Lung (tissue), 12 donors: ENCODE results near the gene C3AR1. TPM values are rescaled to one million over a fixed set of nuclear protein-coding genes. Genes with fewer than 3 reads are reported as not detected.

Experiments
- ATAC-seq: fragments of 200-7000 bp; cut with Tn5 transposase; one replicate; pipeline ENCODE4 v1.9.1; 2020; ENCODE audit warnings: moderate number of reproducible peaks; ENCODE audit not compliant: insufficient read depth, low FRiP score
- DNase-seq, 3 donors: peaks; one replicate each; pipeline ENCODE4 v3.0.0-alpha.2; 2013 to 2017
- H3K27ac ChIP-seq, 2 donors: one replicate each; pipeline ENCODE4 v1.5.1; 2013; ENCODE audit warnings: mild to moderate bottlenecking in 2 of 2, moderate library complexity in 2 of 2, control low read depth in 1 of 2, inconsistent platforms in 1 of 2, low read depth in 1 of 2, low read length in 1 of 2
- H3K27me3 ChIP-seq, 3 donors: one replicate each; pipeline ENCODE4 v1.5.1; 2013; ENCODE audit warnings: low read length in 2 of 3; ENCODE audit not compliant: control insufficient read depth in 3 of 3, insufficient read depth in 3 of 3
- H3K36me3 ChIP-seq, 4 donors: one replicate each; pipeline ENCODE4 v1.5.1; 2013; ENCODE audit warnings: low read length in 4 of 4, mild to moderate bottlenecking in 1 of 4, moderate library complexity in 1 of 4; ENCODE audit not compliant: control insufficient read depth in 4 of 4, insufficient read depth in 4 of 4
- H3K4me1 ChIP-seq, 5 donors: one replicate each; pipeline ENCODE4 v1.5.1; 2013; ENCODE audit warnings: low read length in 5 of 5, mild to moderate bottlenecking in 2 of 5, moderate library complexity in 1 of 5; ENCODE audit not compliant: control insufficient read depth in 5 of 5, insufficient read depth in 5 of 5
- H3K4me3 ChIP-seq: one replicate; pipeline ENCODE4 v1.5.1; 2013; ENCODE audit warnings: mild to moderate bottlenecking, control low read depth, moderate library complexity
- H3K9ac ChIP-seq, 2 donors: one replicate each; pipeline ENCODE4 v1.5.1; 2013; ENCODE audit warnings: low read length in 2 of 2, control low read depth in 1 of 2; ENCODE audit not compliant: insufficient read depth in 1 of 2
- H3K9me3 ChIP-seq, 4 donors: one replicate each; pipeline ENCODE4 v1.5.1; 2013; ENCODE audit warnings: low read length in 3 of 4, mild to moderate bottlenecking in 1 of 4, moderate library complexity in 1 of 4; ENCODE audit not compliant: control insufficient read depth in 4 of 4, insufficient read depth in 3 of 4
- WGBS, 2 donors: extraction: QIAGEN DNeasy Blood & Tissue Kit; methylation state at CpG; one replicate each; pipeline ENCODE4 v1.1.7; 2013; 5-methylcytosine and 5-hydroxymethylcytosine counted together
- polyA plus RNA-seq, 2 donors: library from polyadenylated mRNA; stranded (reverse); fragments of 200-250 nt; gene quantifications; one replicate each; pipeline ENCODE4 v1.2.1, GENCODE V29; 2013
- total RNA-seq, 2 donors: library from RNA; depleted of rRNA in 1 of 2; stranded (reverse); fragments of >200 nt in 1 of 2; gene quantifications; one replicate each; pipeline ENCODE4 v1.2.1, GENCODE V29; 2014 to 2021
- TF ChIP-seq, protein P1 (sequence below): IDR thresholded peaks from 2 replicates; pipeline ENCODE4 v1.5.1; 2012; ENCODE audit warnings: mild to moderate bottlenecking; ENCODE audit errors: control extremely low read depth, extremely low read depth
- donor health status: control.
- donor health status: control.
- donor health status: Bipolar disorder and iron deficiency.
- donor health status: healthy.
- donor health status: DM: yes; HTN: yes; CAD: no.

Gene C3AR1
- total and polyA plus RNA-seq, 4 donors: 6.9 to 209 (median 26.3) TPM

DNA sequence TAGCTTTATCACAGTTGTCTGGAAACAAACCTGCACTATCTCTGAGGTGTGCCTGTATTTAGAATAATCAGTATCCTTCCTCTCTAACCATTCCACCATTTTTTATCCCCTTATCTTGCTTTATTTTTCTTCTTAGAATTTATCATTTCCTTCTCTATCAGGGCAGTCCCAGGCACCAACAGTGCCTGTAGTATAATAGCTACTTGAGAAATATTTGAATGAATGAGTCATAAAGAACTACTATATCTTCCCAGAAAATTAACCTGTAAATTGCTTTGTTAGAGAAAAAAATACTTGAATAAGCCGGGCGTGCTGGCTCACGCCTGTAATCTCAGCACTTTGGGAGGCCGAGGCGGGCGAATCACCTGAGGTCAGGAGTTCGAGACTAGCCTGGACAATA lies 54.8 kb downstream of the C3AR1 start:
- H3K27ac ChIP-seq: no peak overlapping the region
- H3K9ac ChIP-seq: no peak overlapping the region
- no peaks in the 10 kb centered on the region for H3K9me3 ChIP-seq
- H3K4me3 ChIP-seq: no peak overlapping the region
- no peaks in the 10 kb centered on the region for H3K4me1 ChIP-seq
- no peak for ATAC-seq
- peaks cover 0 to 12% (median 2%) of the 10 kb centered on the region in 3 donors for H3K27me3 ChIP-seq
- TF ChIP-seq, protein P1, sequence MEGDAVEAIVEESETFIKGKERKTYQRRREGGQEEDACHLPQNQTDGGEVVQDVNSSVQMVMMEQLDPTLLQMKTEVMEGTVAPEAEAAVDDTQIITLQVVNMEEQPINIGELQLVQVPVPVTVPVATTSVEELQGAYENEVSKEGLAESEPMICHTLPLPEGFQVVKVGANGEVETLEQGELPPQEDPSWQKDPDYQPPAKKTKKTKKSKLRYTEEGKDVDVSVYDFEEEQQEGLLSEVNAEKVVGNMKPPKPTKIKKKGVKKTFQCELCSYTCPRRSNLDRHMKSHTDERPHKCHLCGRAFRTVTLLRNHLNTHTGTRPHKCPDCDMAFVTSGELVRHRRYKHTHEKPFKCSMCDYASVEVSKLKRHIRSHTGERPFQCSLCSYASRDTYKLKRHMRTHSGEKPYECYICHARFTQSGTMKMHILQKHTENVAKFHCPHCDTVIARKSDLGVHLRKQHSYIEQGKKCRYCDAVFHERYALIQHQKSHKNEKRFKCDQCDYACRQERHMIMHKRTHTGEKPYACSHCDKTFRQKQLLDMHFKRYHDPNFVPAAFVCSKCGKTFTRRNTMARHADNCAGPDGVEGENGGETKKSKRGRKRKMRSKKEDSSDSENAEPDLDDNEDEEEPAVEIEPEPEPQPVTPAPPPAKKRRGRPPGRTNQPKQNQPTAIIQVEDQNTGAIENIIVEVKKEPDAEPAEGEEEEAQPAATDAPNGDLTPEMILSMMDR: no peak
- no peaks in the 10 kb centered on the region for H3K36me3 ChIP-seq
- DNase-seq: no peak
- 72 to 92% methylated on average over 7 of the region's 7 CpGs for WGBS, 2 donors

Other genes starting within 250 kb of the C3AR1 start
- gene SLC2A14, start 193.4 kb downstream of the C3AR1 start, total RNA-seq: under 1 TPM in 1 of 2 donors, not detected in 1; 0.12 TPM
- under 1 TPM in 1 of 2 donors, not detected in 1; 0.17 TPM for gene SLC2A14, start 193.4 kb downstream of the C3AR1 start, polyA plus RNA-seq
- 100 to 1,000 TPM; 112 to 435 TPM for gene SLC2A3, start 130.2 kb downstream of the C3AR1 start, total RNA-seq
- gene SLC2A3, start 130.2 kb downstream of the C3AR1 start, polyA plus RNA-seq: 100 to 1,000 TPM in 1 of 2 donors, 10 to 100 TPM in 1; 13.4 to 140 TPM
- gene FOXJ2, start 33.6 kb downstream of the C3AR1 start, total RNA-seq: 10 to 100 TPM; 14.3 to 16.7 TPM
- 1 to 10 TPM; 8.3 to 9.4 TPM for gene FOXJ2, start 33.6 kb downstream of the C3AR1 start, polyA plus RNA-seq
- 10 to 100 TPM; 39.5 to 44.3 TPM for gene NECAP1, start 15.9 kb upstream of the C3AR1 start, total RNA-seq
- 10 to 100 TPM; 25.5 to 28.9 TPM for gene NECAP1, start 15.9 kb upstream of the C3AR1 start, polyA plus RNA-seq
- 10 to 100 TPM in 1 of 2 donors, 1 to 10 TPM in 1; 4.2 to 14.1 TPM for gene CLEC4A, start 57.3 kb upstream of the C3AR1 start, total RNA-seq
- gene CLEC4A, start 57.3 kb upstream of the C3AR1 start, polyA plus RNA-seq: 10 to 100 TPM in 1 of 2 donors, 1 to 10 TPM in 1; 5.5 to 32.8 TPM
- under 1 TPM in 1 of 2 donors, not detected in 1; 0.28 TPM for gene ZNF705A, start 90.7 kb upstream of the C3AR1 start, total RNA-seq
- under 1 TPM in 1 of 2 donors, not detected in 1; 0.02 TPM for gene ZNF705A, start 90.7 kb upstream of the C3AR1 start, polyA plus RNA-seq
- under 1 TPM; 0.14 to 0.58 TPM for gene FAM90A1, start 161.3 kb upstream of the C3AR1 start, total RNA-seq
- gene FAM90A1, start 161.3 kb upstream of the C3AR1 start, polyA plus RNA-seq: under 1 TPM; 0.24 to 0.35 TPM